Inflammatory macrophage (primary cell): ENCODE results near the gene ADA.
A peak's percentile ranks its signal among the peaks of the same experiment; 100 is the strongest.

Source experiments
- DNase-seq, 2 donors: peaks; one replicate each; pipeline ENCODE4 v3.0.0-alpha.2; 2020 to 2022

The ADA gene

DNA sequence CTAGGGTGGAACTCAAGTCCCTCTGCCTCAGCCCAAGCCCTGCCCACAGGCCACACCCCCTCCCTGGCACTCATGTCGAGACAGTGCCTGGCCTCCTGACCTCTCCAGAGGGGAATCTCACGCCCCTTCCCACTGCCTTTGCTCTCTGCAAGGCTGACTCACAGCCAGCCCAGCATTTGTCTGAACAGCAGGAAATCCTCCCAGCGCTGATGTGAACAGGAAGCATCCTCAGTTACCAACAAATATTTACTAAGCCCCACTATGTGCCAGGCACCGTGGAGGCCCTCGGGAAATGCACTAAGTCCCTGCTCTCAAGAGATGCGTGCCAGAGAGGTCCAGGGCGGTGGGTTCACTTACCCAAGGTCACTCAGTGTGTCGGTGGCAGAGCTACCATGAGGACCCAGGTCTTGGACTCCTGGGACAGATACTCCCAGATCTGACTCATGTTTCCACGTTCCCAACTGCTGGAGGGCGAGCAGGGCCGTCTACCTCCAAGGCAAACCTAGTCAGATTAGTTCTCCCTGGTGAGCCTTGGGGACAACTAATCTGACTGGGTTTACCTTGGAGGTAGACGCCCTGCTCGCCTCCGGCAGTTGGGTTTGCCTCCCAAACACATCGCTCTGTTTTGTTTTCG, 7.8 kb downstream of the ADA start:
- peak; percentile 71 to 86 for DNase-seq

DNA sequence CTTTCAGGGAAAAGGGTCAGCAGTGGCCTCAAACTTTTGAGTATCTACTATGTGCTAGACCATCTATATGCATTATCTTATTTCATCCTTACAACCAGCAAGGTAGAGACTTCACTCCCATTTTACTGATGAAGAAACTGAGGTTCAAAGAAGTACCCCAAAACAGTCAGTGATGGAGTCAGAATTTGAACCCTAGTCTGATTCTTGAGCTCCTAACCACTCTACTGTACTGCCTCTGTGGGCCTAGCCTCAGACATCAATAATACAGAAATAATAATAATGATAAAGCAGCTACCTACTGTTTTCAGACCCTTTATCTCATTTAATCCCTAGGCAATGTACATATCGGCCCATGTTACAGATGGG, 8.4 kb downstream of the ADA start:
- no peak for DNase-seq

DNA sequence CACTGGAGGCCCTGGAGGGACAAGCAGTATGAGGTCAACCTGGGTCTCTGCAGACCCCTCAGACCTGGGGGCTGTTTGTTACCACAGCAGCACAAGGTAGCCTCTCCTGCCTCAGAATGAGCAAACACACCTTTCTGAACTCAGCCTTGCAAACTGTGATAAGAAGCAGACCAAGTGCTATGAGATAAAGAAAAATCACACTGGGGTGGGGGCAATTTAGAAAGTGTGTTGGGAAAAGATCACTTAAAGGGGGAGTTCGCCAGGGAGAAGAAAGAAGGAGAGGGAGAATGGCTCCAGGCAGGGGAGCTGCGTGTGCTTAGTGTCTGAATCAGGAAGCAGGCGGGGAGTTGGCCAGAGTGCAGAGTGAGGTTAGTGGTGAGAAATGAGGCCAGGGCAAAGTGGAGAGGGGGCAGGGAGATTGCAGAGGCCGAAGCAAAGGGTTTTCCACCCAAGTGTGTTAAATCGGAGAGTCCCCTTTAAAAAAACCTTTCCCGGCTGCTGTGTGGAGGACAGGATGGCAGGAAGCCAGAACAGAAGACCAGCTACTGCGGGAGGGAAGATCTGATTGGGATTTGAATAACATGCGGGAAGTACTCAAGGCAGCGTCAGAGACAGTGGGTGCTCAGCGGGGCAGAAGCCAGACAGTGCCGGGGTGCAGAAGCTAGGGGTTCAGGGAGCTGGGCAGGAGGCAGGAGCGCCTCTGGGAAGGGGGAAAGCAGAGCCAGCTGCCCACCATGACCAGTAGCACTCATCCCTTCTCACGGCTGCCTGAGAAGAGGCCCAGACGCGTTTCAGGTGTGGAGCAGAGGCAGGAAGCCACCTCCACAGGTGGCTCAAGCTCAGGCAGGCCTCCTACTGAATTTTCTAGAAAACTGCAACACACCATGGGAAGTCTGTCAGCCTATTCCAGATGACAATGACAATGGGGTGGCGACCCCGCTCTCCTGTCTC, 9.0 kb downstream of the ADA start:
- peak; percentile 57 to 70 for DNase-seq

DNA sequence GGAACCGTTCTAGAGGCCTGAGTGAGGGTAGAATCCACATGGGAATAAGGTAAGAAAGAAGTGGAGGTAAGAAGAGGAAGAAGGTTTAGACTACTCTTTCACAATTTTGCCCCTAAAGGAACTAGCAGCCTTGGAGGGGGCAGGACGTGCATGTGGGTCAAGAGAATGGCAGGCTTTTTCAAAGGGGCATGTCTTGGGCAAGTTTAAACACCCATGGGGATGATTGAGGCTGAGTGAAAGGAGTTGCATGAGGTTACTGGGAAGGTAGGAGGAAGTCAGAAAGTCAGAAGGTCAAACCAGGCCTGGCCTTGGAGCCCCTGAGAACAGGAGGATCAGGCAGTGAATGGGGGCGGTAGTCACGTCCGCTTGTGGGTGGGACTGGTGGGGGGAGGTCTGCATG, 10.2 kb downstream of the ADA start:
- DNase-seq, result peak in 1 of 2 donors; percentile 24

DNA sequence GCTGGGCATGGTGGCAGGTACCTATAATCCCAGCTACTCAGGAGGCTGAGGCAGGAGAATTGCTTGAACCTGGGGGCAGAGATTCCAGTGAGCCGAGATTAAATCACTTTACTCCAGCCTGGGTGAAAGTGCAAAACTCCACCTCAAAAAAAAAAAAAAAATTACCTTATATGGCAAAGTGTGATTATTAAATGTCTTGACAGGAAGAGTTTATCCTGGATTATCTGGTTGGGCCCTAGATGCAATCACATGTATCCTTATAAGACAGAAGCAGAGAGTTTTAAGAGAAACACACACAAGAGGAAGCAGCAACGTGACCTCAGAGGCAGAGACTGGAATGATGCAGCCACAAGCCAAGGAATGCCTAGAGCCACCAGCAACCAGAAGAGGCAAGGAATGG, 11.0 kb downstream of the ADA start:
- DNase-seq, result no peak

DNA sequence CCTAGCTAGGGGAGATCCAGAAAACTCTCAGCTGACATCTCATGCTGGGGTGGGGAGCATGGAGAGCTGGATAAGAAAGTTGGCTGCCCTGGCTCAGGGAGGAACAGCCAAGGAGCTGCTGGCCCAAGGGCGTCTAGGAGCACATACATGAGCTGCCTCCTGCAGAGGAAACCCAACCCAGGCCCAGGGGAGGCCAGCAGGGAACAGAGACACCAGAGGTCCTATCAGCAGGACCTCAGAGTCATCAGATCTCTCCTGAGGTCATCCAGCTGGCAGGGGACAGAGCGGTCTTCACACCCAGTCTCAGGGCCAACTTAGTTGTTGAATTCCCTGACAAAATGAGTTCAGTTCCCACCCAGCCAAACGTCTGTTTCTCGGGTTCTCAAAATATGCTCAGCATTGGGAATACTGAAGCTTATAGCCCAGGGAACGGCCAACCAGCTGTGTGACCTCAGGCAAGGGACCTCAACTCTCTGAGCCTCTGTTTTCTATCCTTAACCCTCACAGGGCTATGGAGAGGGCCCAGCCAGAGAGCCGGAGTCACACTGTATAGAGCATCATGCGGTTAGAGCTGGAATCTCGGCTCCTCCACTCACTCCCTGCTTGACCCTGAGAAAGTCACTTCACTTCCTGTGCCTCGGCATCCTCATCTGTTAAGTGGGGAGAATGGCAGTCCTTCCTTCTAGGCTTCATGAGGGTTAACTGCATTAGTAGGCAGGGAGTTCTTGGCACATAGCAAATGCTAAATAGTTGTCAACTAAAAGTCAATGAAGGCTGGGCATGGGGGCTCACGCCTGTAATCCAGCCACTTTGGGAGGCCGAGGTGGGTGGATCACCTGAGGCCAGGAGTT, 13.8 kb downstream of the ADA start:
- no peak for DNase-seq

DNA sequence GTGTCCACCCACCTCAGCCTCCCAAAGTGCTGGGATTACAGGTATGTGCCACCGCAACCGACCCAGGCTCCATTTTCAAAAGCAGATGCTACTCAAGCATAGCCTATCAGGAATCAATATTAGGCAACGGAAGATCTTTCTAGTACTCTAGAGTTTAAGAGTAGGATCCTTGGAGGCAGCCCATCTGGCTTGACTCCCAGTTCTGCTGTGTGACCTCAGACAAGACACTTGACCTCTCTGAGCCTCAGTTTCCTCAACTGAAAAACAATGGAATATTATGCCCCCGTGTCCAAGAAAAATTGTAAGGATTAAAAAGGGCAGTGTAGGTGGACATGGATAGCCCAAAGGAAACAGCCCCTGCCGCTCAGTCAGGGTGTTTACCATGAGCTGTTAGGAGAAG, 14.5 kb downstream of the ADA start:
- DNase-seq, result no peak

DNA sequence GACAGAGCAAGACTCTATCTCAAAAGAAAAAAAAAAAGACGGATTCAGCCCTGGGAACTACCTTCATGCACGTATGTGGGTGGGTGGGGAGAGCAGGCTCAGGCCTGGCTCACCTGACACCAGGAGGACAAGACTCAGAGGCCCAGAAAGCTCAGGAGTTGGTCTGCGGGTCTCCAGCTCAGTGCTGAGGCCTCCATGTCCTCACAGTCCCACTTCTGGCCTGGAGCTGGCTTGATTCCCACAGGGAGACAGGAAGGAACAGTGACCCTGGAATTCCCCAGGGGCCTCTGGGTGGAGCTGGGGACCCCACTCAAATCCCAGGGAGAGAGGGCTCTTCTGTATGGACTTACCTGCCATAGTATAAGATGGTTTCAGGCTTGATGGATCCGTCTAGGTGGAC, 15.6 kb downstream of the ADA start:
- no peak for DNase-seq

DNA sequence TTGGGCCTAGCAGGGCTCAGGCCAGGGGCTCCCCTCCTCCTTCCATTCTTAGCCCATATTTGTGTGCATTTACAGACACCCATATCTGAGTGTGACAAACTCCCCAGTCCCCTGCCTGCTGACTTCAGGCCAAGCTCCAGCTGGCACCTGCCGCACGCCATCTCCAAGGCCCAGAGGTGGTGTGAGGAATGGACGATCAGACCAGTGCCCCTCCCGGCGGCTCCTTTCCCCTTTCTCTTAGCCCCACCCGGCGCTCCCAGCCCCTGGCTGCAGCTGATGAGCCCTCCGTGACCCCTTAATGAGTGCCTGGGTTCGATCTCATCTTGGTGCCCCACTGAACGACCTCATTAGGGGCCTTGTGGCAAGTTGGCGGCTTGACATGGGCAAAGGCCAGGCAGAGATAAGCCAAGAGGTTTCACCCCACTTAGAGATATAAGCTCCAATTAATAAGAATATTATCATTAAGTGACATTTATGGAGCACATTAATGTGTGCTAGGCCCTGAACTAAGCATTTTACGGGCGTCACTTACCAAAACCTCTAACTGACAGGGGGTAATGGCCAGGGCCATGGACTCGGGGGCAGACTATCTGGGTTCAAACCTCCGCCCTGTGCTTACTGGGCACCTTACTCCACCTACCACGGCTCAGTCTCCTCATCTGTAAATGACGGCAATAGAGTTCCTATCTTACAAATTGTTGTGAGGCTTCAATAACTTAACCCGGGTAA, 17.5 kb downstream of the ADA start:
- no peak for DNase-seq

DNA sequence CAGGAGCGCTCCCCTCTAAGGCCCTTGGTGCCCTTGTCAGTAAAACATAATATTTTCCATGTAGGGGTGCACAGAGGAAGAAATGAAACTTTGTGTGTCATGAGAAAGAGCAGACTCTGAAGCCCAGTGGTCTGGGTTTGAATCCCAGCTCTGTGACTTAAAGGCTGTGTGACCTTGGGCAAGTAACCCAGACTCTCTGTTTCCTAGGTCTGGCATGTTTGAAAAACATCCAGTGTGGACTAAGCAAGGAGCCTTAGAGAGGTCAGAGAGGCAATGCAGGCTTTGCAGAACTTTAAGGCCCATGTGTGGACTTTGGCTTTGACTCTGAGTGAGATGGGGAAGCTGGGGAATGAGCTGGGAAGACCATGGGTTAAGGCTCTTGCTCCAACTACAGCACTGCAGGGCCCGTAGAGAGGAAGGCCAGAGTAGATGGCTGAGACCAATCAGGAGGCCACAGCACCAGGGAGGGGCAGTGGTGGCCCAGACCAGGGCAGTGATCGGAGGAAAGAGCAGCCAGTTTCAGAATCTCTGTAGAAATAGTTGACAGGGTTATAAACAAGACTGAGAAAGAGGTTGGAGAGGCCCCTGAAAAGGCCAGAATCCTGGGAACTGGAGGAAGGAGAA, 18.2 kb downstream of the ADA start:
- no peak for DNase-seq

DNA sequence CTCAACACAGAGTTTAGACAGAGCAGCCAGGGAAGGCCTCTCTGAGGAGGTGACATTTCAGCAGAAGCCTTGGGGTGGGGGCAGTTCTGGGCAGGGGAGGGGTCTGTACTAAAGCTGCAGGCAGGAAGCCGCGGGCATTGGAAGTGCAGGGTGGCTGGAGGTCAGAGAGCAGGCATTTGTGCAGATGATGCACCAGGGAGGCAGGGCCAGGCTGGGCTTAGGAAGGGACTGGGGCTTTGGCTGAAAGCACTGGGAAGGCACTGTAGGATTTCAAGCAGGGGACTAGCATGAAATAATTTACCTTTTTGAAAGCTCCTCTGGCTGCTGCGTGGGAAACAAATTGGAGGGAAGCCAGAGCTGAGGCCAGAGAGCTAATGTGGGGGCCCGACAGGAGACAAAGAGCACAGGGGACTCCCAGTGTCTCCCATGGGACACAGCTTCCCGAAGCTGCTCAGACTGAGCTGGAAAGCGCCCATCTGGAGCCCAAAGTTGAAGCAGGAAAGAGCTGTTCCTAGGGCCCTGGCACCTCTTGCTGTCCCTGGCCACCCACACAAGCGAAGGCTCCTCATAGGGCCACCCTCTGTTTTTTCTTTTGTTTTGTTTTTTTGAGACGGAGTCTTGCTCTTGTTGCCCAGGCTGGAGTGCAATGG, 19.3 kb downstream of the ADA start:
- DNase-seq, result no peak

DNA sequence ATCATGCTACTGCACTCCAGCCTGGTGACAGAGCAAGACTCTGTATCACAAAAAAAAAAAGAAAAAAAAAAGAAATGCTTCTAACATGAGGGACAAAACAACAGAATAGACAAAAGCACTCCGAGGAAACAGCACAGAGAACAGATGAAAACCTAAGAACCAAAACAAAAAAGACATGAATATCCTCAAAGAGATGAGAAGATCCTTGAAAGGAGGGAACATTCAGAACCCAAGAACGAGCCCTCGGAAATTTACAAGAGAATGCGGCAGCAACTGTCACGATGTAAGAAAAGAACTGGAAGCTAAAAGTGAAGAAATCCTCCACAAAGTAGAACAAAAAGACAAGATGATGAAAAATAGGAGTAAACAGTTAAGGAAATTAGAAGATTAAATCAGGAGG, 21.2 kb downstream of the ADA start:
- no peak for DNase-seq

DNA sequence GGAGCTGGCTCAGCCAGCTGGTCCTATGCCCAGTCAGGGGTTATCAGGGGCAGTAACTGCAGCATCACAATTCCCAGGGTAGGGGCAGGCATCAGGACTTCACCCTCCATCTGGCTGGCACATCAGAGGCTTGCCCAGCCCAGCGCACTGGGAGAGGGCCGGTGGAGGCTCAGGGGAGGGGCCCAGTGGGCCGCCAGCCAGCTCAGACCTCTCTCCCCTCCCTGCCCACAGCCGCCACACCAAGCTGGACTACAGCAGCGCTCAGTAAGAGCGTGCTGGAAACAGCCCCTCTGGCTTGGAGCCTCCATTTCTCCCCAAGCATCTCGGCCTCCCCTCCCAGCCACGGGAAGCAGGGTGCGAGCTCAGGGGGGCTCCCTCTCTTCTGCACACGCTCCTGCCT, 22.0 kb downstream of the ADA start:
- no peak for DNase-seq

DNA sequence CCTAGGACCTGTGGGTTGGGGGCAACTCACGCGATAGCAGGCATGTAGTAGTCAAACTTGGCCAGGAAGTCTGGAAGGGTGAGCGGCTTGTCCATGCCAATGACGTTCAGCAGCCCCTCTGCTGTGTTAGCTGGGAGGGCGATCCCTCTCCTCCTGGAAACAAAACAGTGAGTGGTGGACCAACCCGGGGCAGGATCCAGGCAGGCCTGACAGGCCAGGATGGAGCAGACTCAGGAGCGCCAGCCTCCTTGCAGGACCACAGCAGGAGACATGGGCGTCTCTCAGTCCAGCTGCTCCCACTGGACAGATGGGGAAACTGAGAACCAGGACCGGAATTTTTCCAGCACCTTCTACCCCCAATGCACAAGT, 22.5 kb downstream of the ADA start:
- DNase-seq, result no peak

DNA sequence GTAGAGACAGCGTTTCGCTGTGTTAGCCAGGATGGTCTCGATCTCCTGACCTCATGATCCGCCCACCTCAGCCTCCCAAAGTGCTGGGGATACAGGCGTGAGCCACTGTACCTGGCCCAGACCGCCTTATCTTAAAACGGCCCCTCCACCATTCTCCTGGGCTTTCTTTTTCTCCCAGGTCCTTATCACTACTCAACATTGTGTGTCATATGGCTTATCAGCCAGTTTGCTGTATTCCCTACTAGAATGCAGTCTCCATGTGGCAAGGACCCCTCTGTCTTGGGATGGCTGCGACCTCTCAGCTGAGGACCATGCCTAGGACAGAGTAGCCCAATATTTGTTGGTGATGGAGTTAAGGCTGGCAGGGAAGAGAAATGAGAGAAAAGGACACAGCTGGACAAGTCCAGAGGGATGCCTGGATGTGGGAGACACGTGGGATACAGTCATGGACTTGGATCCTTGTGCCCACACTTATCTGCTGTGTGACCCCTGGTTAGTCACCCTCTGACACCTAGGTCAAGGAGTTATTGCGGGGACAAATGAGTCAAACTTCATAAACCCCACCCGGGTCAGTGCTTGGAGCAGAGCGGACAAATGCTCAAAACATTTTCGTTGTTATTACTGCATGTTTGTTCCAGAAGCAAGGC, 24.0 kb downstream of the ADA start:
- no peak for DNase-seq

DNA sequence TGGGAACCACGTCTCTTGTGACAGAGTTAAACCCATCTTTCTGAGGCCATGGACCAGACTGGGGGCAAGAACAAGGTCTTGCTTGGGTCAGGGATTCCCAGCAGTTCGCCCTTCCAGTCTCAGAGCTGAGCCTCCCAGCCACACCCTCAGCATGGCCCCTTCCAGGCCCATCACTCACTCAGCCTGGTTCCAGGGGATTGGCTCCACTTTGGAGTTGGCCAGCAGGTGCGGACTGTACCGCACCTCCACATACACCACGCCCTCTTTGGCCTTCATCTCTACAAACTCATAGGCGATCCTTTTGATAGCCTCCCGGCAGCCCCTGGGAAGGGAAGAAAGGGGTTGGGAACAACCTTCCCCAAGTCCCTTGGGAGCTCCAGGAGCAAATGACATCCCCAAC, 25.2 kb downstream of the ADA start:
- DNase-seq, result no peak

DNA sequence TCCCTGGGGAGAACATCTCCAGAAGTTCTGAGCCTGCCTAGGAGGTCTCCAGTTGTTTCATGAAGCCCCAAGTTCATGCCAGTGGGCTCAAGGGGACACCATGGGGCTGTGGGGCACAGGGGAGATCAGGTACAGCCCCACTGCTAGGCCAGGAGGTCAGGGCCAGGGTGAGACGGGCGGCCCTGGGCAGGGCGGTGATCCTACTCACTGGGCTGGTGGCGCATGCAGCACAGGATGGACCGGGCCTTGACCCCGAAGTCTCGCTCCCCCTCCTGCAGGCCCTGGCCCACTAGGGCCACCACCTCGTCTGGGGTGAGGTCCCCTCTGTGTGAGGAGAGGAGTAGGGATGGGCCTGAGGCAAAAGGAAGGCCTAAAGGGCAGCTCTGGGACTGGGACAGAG, 26.1 kb downstream of the ADA start:
- DNase-seq, result no peak

DNA sequence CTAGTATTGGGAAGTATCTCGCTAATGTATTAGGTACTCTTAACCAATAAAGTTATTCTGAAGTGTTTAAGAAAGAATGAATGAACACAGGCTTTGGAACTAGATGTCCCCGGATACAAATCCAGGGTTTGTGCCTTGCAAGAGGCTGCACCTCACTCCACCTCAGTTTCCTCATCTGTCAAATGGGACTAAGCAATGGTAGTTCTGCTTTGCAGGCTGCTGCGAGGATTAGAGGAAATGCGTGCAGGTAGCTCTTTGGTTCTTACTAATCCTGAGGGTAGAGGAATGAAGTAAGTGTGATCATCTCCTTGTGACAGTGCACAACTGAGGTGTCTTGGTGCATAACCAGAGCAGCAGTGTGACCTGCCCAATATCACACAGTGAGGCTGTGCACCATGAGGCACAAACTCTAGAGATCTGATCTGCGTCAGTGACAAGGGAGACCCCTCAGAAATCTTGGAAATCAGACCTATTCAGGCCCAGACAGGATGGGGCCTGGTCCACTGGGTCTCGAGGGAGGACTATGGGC, 26.7 kb downstream of the ADA start:
- DNase-seq, result no peak

DNA sequence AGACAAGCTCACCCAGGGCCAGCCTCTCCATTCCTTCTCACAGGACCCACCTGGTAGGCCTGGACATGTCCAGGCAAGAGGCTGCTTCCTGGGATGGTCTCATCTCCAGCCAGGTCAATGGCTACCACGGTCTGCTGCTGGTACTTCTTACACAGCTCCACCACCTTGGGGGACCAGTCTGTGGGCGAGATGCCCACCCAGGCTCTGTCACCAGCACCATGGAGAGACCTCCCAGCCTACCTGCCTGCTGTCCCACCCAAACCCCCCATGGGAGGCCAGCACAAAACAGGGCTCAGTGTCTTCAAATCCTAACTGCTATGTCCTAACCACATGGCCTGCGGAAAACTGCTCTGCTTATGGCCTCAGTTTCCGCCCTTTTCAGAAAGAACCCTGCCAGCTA, 27.3 kb downstream of the ADA start:
- DNase-seq, result no peak

DNA sequence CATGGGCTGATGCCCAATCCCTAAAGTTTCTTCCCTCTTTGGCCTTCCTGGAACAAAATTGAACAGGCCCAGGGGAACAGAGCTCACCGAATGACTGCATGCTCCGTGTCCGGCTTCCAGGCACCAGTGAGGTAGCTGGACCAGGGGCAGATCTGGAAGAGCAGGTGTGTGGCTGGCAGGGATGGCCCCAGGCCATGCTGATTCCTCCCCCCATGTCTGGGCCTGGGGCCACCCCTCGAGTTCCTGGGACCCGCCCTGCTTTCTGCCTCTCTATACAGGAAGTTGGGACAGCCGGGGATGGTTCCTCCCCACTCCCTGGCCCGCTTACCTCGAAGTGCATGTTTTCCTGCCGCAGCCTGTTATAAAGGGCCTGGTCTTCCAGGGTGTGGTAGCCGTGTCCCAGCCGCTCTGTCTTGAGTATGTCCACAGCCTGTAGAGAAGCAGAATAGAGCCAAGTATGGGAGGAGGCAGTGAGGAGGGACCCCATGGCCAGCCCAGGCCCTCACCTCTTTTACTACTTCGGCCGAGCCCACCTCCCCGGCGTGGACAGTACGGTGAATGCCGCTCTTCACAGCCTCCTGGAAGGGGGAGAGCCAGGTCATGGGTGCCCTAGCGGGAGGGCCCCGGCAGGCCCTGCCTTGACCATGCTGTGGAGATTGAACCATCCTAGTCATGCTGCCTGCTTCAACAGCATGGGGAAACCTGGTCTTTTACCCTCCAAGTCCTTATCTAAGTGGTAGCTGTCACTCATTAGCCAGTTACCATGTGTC, 28.8 kb downstream of the ADA start:
- DNase-seq, result no peak
